IMR-90 (cell line): ENCODE results near the gene SLX4IP. TPM values are rescaled to one million over a fixed set of nuclear protein-coding genes. Genes with fewer than 3 reads are reported as not detected.
A peak's percentile ranks its signal among the peaks of the same experiment; 100 is the strongest.

ENCODE experiments used
- ATAC-seq: fragments of 200-7000 bp; cut with Tn5 transposase; 2 replicates; pipeline ENCODE4 v1.9.1; 2020; ENCODE audit warnings: low read depth, mild to moderate bottlenecking, moderate library complexity
- BruUV-seq: library from RNA; stranded (reverse); fragments of 400-500 nt; replicated peaks from 2 replicates; lab custom pipeline; 2021; lab: Mats Ljungman, UMichigan
- CTCF ChIA-PET: fragments of 300-600 bp; formaldehyde crosslinking; extraction: SDS; loops from one replicate; lab custom pipeline; 2021; ENCODE audit warnings: antibody characterized with exemption; lab: Yijun Ruan, JAX
- POLR2A ChIA-PET: fragments of 300-600 bp; sonication (Branson Sonifier 250); formaldehyde crosslinking; loops from one replicate; lab custom pipeline; 2022; ENCODE audit warnings: antibody characterized with exemption; ENCODE audit not compliant: unreplicated experiment; lab: Charles Lee
- DNase-seq: peaks from one replicate; pipeline ENCODE4 v3.0.0; 2013
- H2AFZ ChIP-seq: replicated peaks from 2 replicates; pipeline ENCODE3; 2013; ENCODE audit warnings: low read length, mild to moderate bottlenecking; ENCODE audit not compliant: poor library complexity
- H2AK5ac ChIP-seq: 2 replicates; pipeline ENCODE4 v1.6.1; 2013; ENCODE audit warnings: low read depth, low read length, inconsistent platforms
- H2AK9ac ChIP-seq: replicated peaks from 2 replicates; pipeline ENCODE3; 2013; ENCODE audit warnings: mild to moderate bottlenecking, low read depth, low read length, moderate library complexity; ENCODE audit not compliant: poor library complexity
- H2BK120ac ChIP-seq: 2 replicates; pipeline ENCODE4 v1.6.1; 2013; ENCODE audit warnings: low read depth, low read length, inconsistent platforms
- H2BK15ac ChIP-seq: 3 replicates; pipeline ENCODE4 v1.6.1; 2013; ENCODE audit warnings: low read depth, low read length, inconsistent platforms
- H2BK20ac ChIP-seq: 2 replicates; pipeline ENCODE4 v1.6.1; 2013; ENCODE audit warnings: low read depth, mild to moderate bottlenecking, inconsistent platforms, low read length, moderate library complexity
- H2BK5ac ChIP-seq: 2 replicates; pipeline ENCODE4 v1.6.1; 2013; ENCODE audit warnings: mild to moderate bottlenecking, low read depth, low read length, inconsistent platforms; ENCODE audit not compliant: poor library complexity, severe bottlenecking
- H3K14ac ChIP-seq: replicated peaks from 2 replicates; pipeline ENCODE4 v1.6.1; 2013; ENCODE audit warnings: low read depth, low read length, inconsistent platforms
- H3K18ac ChIP-seq: 2 replicates; pipeline ENCODE4 v1.6.1; 2013; ENCODE audit warnings: low read depth, low read length, control low read depth
- H3K23ac ChIP-seq: 2 replicates; pipeline ENCODE4 v1.6.1; 2013; ENCODE audit warnings: low read depth, low read length, inconsistent platforms
- H3K27ac ChIP-seq: 2 replicates; pipeline ENCODE4 v1.5.1; 2013; ENCODE audit warnings: mild to moderate bottlenecking, control low read depth, low read length; ENCODE audit not compliant: insufficient read depth
- H3K27me3 ChIP-seq: 2 replicates; pipeline ENCODE4 v1.6.1; 2013; ENCODE audit warnings: low read length; ENCODE audit not compliant: control insufficient read depth, insufficient read depth
- H3K36me3 ChIP-seq: 2 replicates; pipeline ENCODE4 v1.6.1; 2013; ENCODE audit warnings: low read length, mixed read lengths; ENCODE audit not compliant: control insufficient read depth, insufficient read depth
- H3K4ac ChIP-seq: 2 replicates; pipeline ENCODE4 v1.6.1; 2013; ENCODE audit warnings: low read depth, low read length, inconsistent platforms
- H3K4me1 ChIP-seq: 2 replicates; pipeline ENCODE4 v1.6.1; 2013; ENCODE audit warnings: low read length, mixed read lengths; ENCODE audit not compliant: control insufficient read depth, insufficient read depth
- H3K4me2 ChIP-seq: 2 replicates; pipeline ENCODE4 v1.6.1; 2013; ENCODE audit warnings: low read depth, mild to moderate bottlenecking, control low read depth, low read length, moderate library complexity
- H3K4me3 ChIP-seq: 2 replicates; pipeline ENCODE4 v1.5.1; 2013; ENCODE audit warnings: low read depth, mild to moderate bottlenecking, control low read depth, low read length, moderate library complexity; ENCODE audit not compliant: insufficient read depth
- H3K56ac ChIP-seq: 2 replicates; pipeline ENCODE4 v1.6.1; 2013; ENCODE audit warnings: low read length, inconsistent platforms; ENCODE audit not compliant: insufficient read depth; ENCODE audit errors: extremely low read depth
- H3K79me1 ChIP-seq, 2 experiments: 2 replicates each; pipeline ENCODE4 v1.6.1; 2013; ENCODE audit warnings: low read length in 2 of 2, inconsistent platforms in 1 of 2, low read depth in 1 of 2
- H3K9ac ChIP-seq: 2 replicates; pipeline ENCODE4 v1.6.1; 2013; ENCODE audit warnings: low read depth, low read length, control low read depth
- H3K9me1 ChIP-seq: 2 replicates; pipeline ENCODE4 v1.6.1; 2013; ENCODE audit warnings: low read length, inconsistent platforms; ENCODE audit not compliant: insufficient read depth
- H3K9me3 ChIP-seq: 2 replicates; pipeline ENCODE4 v1.6.1; 2013; ENCODE audit warnings: low read length; ENCODE audit not compliant: control insufficient read depth, insufficient read depth
- H4K20me1 ChIP-seq: 2 replicates; pipeline ENCODE4 v1.6.1; 2013; ENCODE audit warnings: low read length, inconsistent platforms; ENCODE audit not compliant: insufficient read depth
- H4K5ac ChIP-seq: 2 replicates; pipeline ENCODE4 v1.6.1; 2013; ENCODE audit warnings: mild to moderate bottlenecking, low read depth, low read length, control low read depth
- H4K8ac ChIP-seq, 2 experiments: 2 replicates each; pipeline ENCODE4 v1.6.1; 2013; ENCODE audit warnings: low read depth in 2 of 2, low read length in 2 of 2, control low read depth in 1 of 2, inconsistent platforms in 1 of 2
- H4K91ac ChIP-seq: 2 replicates; pipeline ENCODE4 v1.6.1; 2013; ENCODE audit warnings: low read depth, low read length, inconsistent platforms; ENCODE audit not compliant: insufficient read depth
- BHLHE40 ChIP-seq: fragments of 150-350 bp; IDR thresholded peaks from 2 replicates; pipeline ENCODE4 v1.6.1; 2016; ENCODE audit warnings: mild to moderate bottlenecking, low read depth, low read length
- CEBPB ChIP-seq: IDR thresholded peaks from 2 replicates; pipeline ENCODE4 v1.6.1; 2012; ENCODE audit warnings: low read depth, low read length, improper control_type of control experiment
- MAFK ChIP-seq: IDR thresholded peaks from 2 replicates; pipeline ENCODE4 v1.6.1; 2012; ENCODE audit warnings: low read depth, low read length, improper control_type of control experiment
- MAZ ChIP-seq: IDR thresholded peaks from 2 replicates; pipeline ENCODE4 v1.6.1; 2012; ENCODE audit warnings: low read depth, mild to moderate bottlenecking, low read length, improper control_type of control experiment, moderate library complexity, borderline replicate concordance
- MXI1 ChIP-seq: IDR thresholded peaks from 2 replicates; pipeline ENCODE4 v1.6.1; 2012; ENCODE audit warnings: low read depth, mild to moderate bottlenecking, low read length, moderate library complexity, borderline replicate concordance
- NFE2L2 ChIP-seq: fragments of 150-350 bp; IDR thresholded peaks from 2 replicates; pipeline ENCODE4 v1.6.1; 2016; ENCODE audit warnings: low read depth, mild to moderate bottlenecking, low read length
- POLR2A ChIP-seq: IDR thresholded peaks from 2 replicates; pipeline ENCODE4 v1.6.1; 2012; ENCODE audit warnings: mild to moderate bottlenecking, low read depth, low read length
- RCOR1 ChIP-seq: IDR thresholded peaks from 2 replicates; pipeline ENCODE4 v1.6.1; 2012; ENCODE audit warnings: mild to moderate bottlenecking, low read length, improper control_type of control experiment; ENCODE audit not compliant: insufficient replicate concordance
- RFX5 ChIP-seq: IDR thresholded peaks from 2 replicates; pipeline ENCODE4 v1.8.0; 2012; ENCODE audit warnings: low read depth, mild to moderate bottlenecking, low read length, moderate library complexity
- SMC3 ChIP-seq: fragments of 150-350 bp; IDR thresholded peaks from 2 replicates; pipeline ENCODE4 v1.6.1; 2016; ENCODE audit warnings: low read depth, mild to moderate bottlenecking, antibody characterized with exemption, low read length, moderate library complexity
- dilution Hi-C: fragments of 300-500 bp; cut with HindIII; formaldehyde crosslinking; loops from one replicate; pipeline ENCODE4 v1.14.3; 2018; ENCODE audit warnings: low sequenced_read_pairs; ENCODE audit not compliant: unreplicated experiment
- in situ Hi-C: fragments of 300-500 bp; cut with MboI; formaldehyde crosslinking; loops from 3 replicates; pipeline ENCODE4 v1.14.3; 2019; ENCODE audit warnings: low sequenced_read_pairs, inconsistent platforms, mixed read lengths
- intact Hi-C: fragments of 100-400 bp; cut with micrococcal nuclease; formaldehyde crosslinking; loops from 2 replicates; pipeline ENCODE4 v1.10.0; 2022
- polyA plus RNA-seq, 3 experiments: library from polyadenylated mRNA; depleted of rRNA; stranded (reverse); fragments of >200 nt; gene quantifications; 2 replicates each; pipeline ENCODE4 v1.2.3, GENCODE V29; 2012; ENCODE audit warnings: low replicate concordance in 1 of 3
- total RNA-seq: library from RNA; depleted of rRNA; stranded (reverse); fragments of >200 nt; gene quantifications from 2 replicates; pipeline ENCODE4 v1.2.3, GENCODE V29; 2012
- TF ChIP-seq, protein P1 (sequence below): fragments of 150-350 bp; IDR thresholded peaks from 2 replicates; pipeline ENCODE4 v1.6.1; 2017; ENCODE audit warnings: mild to moderate bottlenecking, antibody characterized with exemption, low read length, low read depth

The SLX4IP gene
- total and polyA plus RNA-seq, 2 of the 4 experiments (the other 2 are of a cell fraction): 1.3 to 5.9 TPM

- Histone ChIP-seq H4K20me1 (no peaks in the 10 kb centered on the region), H2AK9ac (no peak overlapping the region), H3K27me3 (no peaks in the 10 kb centered on the region), H3K27ac (no peak overlapping the region), H3K23ac (no peak overlapping the region), H3K4me1 (peaks cover 8% of the 10 kb centered on the region), H3K4me2 (no peak overlapping the region), H2BK5ac (peak overlapping the region; percentile 63), H2AFZ (no peak overlapping the region), H3K18ac (no peak overlapping the region), H4K8ac (no peak overlapping the region), H3K9ac (no peak overlapping the region), H2BK20ac (no peak overlapping the region), H3K56ac (no peak overlapping the region), H3K79me1 (peaks cover 9 to 22% of the 10 kb centered on the region in 2 experiments; a peak in 3 of 4 replicates), H4K5ac (no peak overlapping the region), H3K14ac (no peak overlapping the region), H3K36me3 (no peaks in the 10 kb centered on the region), H4K91ac (no peak overlapping the region), H2BK15ac (no peak overlapping the region), H2AK5ac (no peak overlapping the region), H3K9me1 (peaks cover 6% of the 10 kb centered on the region; the same call in 1 of the 2 replicates), H3K4me3 (no peak overlapping the region), H2BK120ac (no peak overlapping the region; the same call in 1 of the 2 replicates), H3K4ac (no peak overlapping the region), H3K9me3 (no peaks in the 10 kb centered on the region)
- TF ChIP-seq RFX5 (no peak), SMC3 (no peak), MXI1 (no peak), MAFK (no peak), POLR2A (no peak), RCOR1 (no peak), BHLHE40 (no peak), NFE2L2 (no peak), CEBPB (no peak), MAZ (no peak)
- TF ChIP-seq, protein P1, sequence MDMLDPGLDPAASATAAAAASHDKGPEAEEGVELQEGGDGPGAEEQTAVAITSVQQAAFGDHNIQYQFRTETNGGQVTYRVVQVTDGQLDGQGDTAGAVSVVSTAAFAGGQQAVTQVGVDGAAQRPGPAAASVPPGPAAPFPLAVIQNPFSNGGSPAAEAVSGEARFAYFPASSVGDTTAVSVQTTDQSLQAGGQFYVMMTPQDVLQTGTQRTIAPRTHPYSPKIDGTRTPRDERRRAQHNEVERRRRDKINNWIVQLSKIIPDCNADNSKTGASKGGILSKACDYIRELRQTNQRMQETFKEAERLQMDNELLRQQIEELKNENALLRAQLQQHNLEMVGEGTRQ: no peak
- CTCF ChIA-PET: no interaction called here
- no TSS peak for BruUV-seq
- POLR2A ChIA-PET: no interaction called here
- no peak for DNase-seq
- no peak for ATAC-seq
- in situ Hi-C loops (no loop called here), dilution Hi-C loops (no loop called here), intact Hi-C loops (no loop called here)
These were observed 85.4 kb downstream of the SLX4IP start for GRCh38 chr20:10520528-10520927.
